IMR-90 (cell line): Measurements from ENCODE around the gene GCSH. TPM values are rescaled to one million over a fixed set of nuclear protein-coding genes. Genes with fewer than 3 reads are reported as not detected.

ENCODE experiments used
- ATAC-seq: fragments of 200-7000 bp; cut with Tn5 transposase; 2 replicates; pipeline ENCODE4 v1.9.1; 2020; ENCODE audit warnings: low read depth, mild to moderate bottlenecking, moderate library complexity
- BruUV-seq: library from RNA; stranded (reverse); fragments of 400-500 nt; replicated peaks from 2 replicates; lab custom pipeline; 2021; lab: Mats Ljungman, UMichigan
- CTCF ChIA-PET: fragments of 300-600 bp; formaldehyde crosslinking; extraction: SDS; loops from one replicate; lab custom pipeline; 2021; ENCODE audit warnings: antibody characterized with exemption; lab: Yijun Ruan, JAX
- POLR2A ChIA-PET: fragments of 300-600 bp; sonication (Branson Sonifier 250); formaldehyde crosslinking; loops from one replicate; lab custom pipeline; 2022; ENCODE audit warnings: antibody characterized with exemption; ENCODE audit not compliant: unreplicated experiment; lab: Charles Lee
- DNase-seq: peaks from one replicate; pipeline ENCODE4 v3.0.0; 2013
- H2AFZ ChIP-seq: replicated peaks from 2 replicates; pipeline ENCODE3; 2013; ENCODE audit warnings: low read length, mild to moderate bottlenecking; ENCODE audit not compliant: poor library complexity
- H2AK5ac ChIP-seq: 2 replicates; pipeline ENCODE4 v1.6.1; 2013; ENCODE audit warnings: low read depth, low read length, inconsistent platforms
- H2AK9ac ChIP-seq: replicated peaks from 2 replicates; pipeline ENCODE3; 2013; ENCODE audit warnings: mild to moderate bottlenecking, low read depth, low read length, moderate library complexity; ENCODE audit not compliant: poor library complexity
- H2BK120ac ChIP-seq: 2 replicates; pipeline ENCODE4 v1.6.1; 2013; ENCODE audit warnings: low read depth, low read length, inconsistent platforms
- H2BK15ac ChIP-seq: 3 replicates; pipeline ENCODE4 v1.6.1; 2013; ENCODE audit warnings: low read depth, low read length, inconsistent platforms
- H2BK20ac ChIP-seq: 2 replicates; pipeline ENCODE4 v1.6.1; 2013; ENCODE audit warnings: low read depth, mild to moderate bottlenecking, inconsistent platforms, low read length, moderate library complexity
- H2BK5ac ChIP-seq: 2 replicates; pipeline ENCODE4 v1.6.1; 2013; ENCODE audit warnings: mild to moderate bottlenecking, low read depth, low read length, inconsistent platforms; ENCODE audit not compliant: poor library complexity, severe bottlenecking
- H3K14ac ChIP-seq: replicated peaks from 2 replicates; pipeline ENCODE4 v1.6.1; 2013; ENCODE audit warnings: low read depth, low read length, inconsistent platforms
- H3K18ac ChIP-seq: 2 replicates; pipeline ENCODE4 v1.6.1; 2013; ENCODE audit warnings: low read depth, low read length, control low read depth
- H3K23ac ChIP-seq: 2 replicates; pipeline ENCODE4 v1.6.1; 2013; ENCODE audit warnings: low read depth, low read length, inconsistent platforms
- H3K27ac ChIP-seq: 2 replicates; pipeline ENCODE4 v1.5.1; 2013; ENCODE audit warnings: mild to moderate bottlenecking, control low read depth, low read length; ENCODE audit not compliant: insufficient read depth
- H3K27me3 ChIP-seq: 2 replicates; pipeline ENCODE4 v1.6.1; 2013; ENCODE audit warnings: low read length; ENCODE audit not compliant: control insufficient read depth, insufficient read depth
- H3K36me3 ChIP-seq: 2 replicates; pipeline ENCODE4 v1.6.1; 2013; ENCODE audit warnings: low read length, mixed read lengths; ENCODE audit not compliant: control insufficient read depth, insufficient read depth
- H3K4ac ChIP-seq: 2 replicates; pipeline ENCODE4 v1.6.1; 2013; ENCODE audit warnings: low read depth, low read length, inconsistent platforms
- H3K4me1 ChIP-seq: 2 replicates; pipeline ENCODE4 v1.6.1; 2013; ENCODE audit warnings: low read length, mixed read lengths; ENCODE audit not compliant: control insufficient read depth, insufficient read depth
- H3K4me2 ChIP-seq: 2 replicates; pipeline ENCODE4 v1.6.1; 2013; ENCODE audit warnings: low read depth, mild to moderate bottlenecking, control low read depth, low read length, moderate library complexity
- H3K4me3 ChIP-seq: 2 replicates; pipeline ENCODE4 v1.5.1; 2013; ENCODE audit warnings: low read depth, mild to moderate bottlenecking, control low read depth, low read length, moderate library complexity; ENCODE audit not compliant: insufficient read depth
- H3K56ac ChIP-seq: 2 replicates; pipeline ENCODE4 v1.6.1; 2013; ENCODE audit warnings: low read length, inconsistent platforms; ENCODE audit not compliant: insufficient read depth; ENCODE audit errors: extremely low read depth
- H3K79me1 ChIP-seq, 2 experiments: 2 replicates each; pipeline ENCODE4 v1.6.1; 2013; ENCODE audit warnings: low read length in 2 of 2, inconsistent platforms in 1 of 2, low read depth in 1 of 2
- H3K9ac ChIP-seq: 2 replicates; pipeline ENCODE4 v1.6.1; 2013; ENCODE audit warnings: low read depth, low read length, control low read depth
- H3K9me1 ChIP-seq: 2 replicates; pipeline ENCODE4 v1.6.1; 2013; ENCODE audit warnings: low read length, inconsistent platforms; ENCODE audit not compliant: insufficient read depth
- H3K9me3 ChIP-seq: 2 replicates; pipeline ENCODE4 v1.6.1; 2013; ENCODE audit warnings: low read length; ENCODE audit not compliant: control insufficient read depth, insufficient read depth
- H4K20me1 ChIP-seq: 2 replicates; pipeline ENCODE4 v1.6.1; 2013; ENCODE audit warnings: low read length, inconsistent platforms; ENCODE audit not compliant: insufficient read depth
- H4K5ac ChIP-seq: 2 replicates; pipeline ENCODE4 v1.6.1; 2013; ENCODE audit warnings: mild to moderate bottlenecking, low read depth, low read length, control low read depth
- H4K8ac ChIP-seq, 2 experiments: 2 replicates each; pipeline ENCODE4 v1.6.1; 2013; ENCODE audit warnings: low read depth in 2 of 2, low read length in 2 of 2, control low read depth in 1 of 2, inconsistent platforms in 1 of 2
- H4K91ac ChIP-seq: 2 replicates; pipeline ENCODE4 v1.6.1; 2013; ENCODE audit warnings: low read depth, low read length, inconsistent platforms; ENCODE audit not compliant: insufficient read depth
- NFE2L2 ChIP-seq: fragments of 150-350 bp; IDR thresholded peaks from 2 replicates; pipeline ENCODE4 v1.6.1; 2016; ENCODE audit warnings: low read depth, mild to moderate bottlenecking, low read length
- RFX5 ChIP-seq: IDR thresholded peaks from 2 replicates; pipeline ENCODE4 v1.8.0; 2012; ENCODE audit warnings: low read depth, mild to moderate bottlenecking, low read length, moderate library complexity
- WGBS, 2 experiments: methylation state at CpG; one replicate each; pipeline versions ENCODE4 v1.1.5 to v1.1.7; 2013; ENCODE audit warnings: missing lambda C conversion rate in 2 of 2; ENCODE audit not compliant: insufficient read length in 1 of 2; ENCODE audit errors: extremely low coverage in 2 of 2; 5-methylcytosine and 5-hydroxymethylcytosine counted together
- dilution Hi-C: fragments of 300-500 bp; cut with HindIII; formaldehyde crosslinking; loops from one replicate; pipeline ENCODE4 v1.14.3; 2018; ENCODE audit warnings: low sequenced_read_pairs; ENCODE audit not compliant: unreplicated experiment
- in situ Hi-C: fragments of 300-500 bp; cut with MboI; formaldehyde crosslinking; loops from 3 replicates; pipeline ENCODE4 v1.14.3; 2019; ENCODE audit warnings: low sequenced_read_pairs, inconsistent platforms, mixed read lengths
- intact Hi-C: fragments of 100-400 bp; cut with micrococcal nuclease; formaldehyde crosslinking; loops from 2 replicates; pipeline ENCODE4 v1.10.0; 2022
- polyA plus RNA-seq, 3 experiments: library from polyadenylated mRNA; depleted of rRNA; stranded (reverse); fragments of >200 nt; gene quantifications; 2 replicates each; pipeline ENCODE4 v1.2.3, GENCODE V29; 2012; ENCODE audit warnings: low replicate concordance in 1 of 3
- total RNA-seq: library from RNA; depleted of rRNA; stranded (reverse); fragments of >200 nt; gene quantifications from 2 replicates; pipeline ENCODE4 v1.2.3, GENCODE V29; 2012

Gene GCSH
- total and polyA plus RNA-seq, 2 of the 4 experiments (the other 2 are of a cell fraction) = 9.3 to 21.2 TPM

DNA sequence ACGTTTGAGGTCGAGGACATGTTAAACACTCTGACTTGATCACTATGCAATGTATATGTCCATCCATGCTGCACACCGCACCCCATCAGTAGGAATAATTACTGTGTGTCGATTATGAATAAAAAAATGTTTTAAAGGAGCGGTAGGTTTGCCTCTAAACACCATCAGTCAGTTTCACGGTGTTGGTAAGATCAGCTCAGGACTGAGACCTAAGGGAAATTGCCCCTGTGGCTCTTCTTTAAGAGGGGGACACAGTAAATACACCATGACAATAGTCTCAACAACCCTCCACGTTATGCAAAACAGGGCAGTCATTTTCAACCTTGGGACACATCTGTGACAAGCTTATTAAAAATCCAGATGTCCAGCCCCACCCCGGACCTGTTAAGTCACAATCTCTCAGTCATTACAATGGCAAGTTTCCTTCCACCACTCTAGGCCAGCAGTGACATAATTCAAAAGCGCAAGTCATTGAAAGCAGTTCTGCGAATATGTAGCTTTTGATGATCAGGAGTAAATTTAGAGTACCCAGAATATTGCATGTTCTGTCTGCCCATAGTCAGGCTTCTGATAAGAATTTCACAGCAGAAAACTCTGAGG, 59.3 kb downstream of the GCSH start:
- POLR2A ChIA-PET = no interaction called here
- intact Hi-C loops = loop anchor here (5.0 kb wide), 3 partner anchors 40 to 170 kb away; partner anchors contain the start of genes C16orf46 and GCSH
- peak overlapping the region; percentile 89 for H3K4me3 ChIP-seq
- BruUV-seq = no TSS peak
- WGBS, 2 experiments = 36% methylated on average over 1 of the region's 10 CpGs; no CpG with 5 or more reads in 1 of the 2 experiments
- peaks cover 16% of the 10 kb centered on the region; the same call in 1 of the 2 replicates for H3K9me1 ChIP-seq
- peak overlapping the region; percentile 2 for H3K27ac ChIP-seq
- H4K5ac ChIP-seq = no peak overlapping the region
- peak overlapping the region; percentile 49 for H2AK9ac ChIP-seq
- H2AK5ac ChIP-seq = peak overlapping the region; percentile 3; the same call in 1 of the 2 replicates
- peaks cover 8% of the 10 kb centered on the region for H3K36me3 ChIP-seq
- H2AFZ ChIP-seq = peak overlapping the region; percentile 93
- peak overlapping the region; percentile 94 for H3K4me2 ChIP-seq
- no peak overlapping the region for H2BK15ac ChIP-seq
- no peak overlapping the region for H3K56ac ChIP-seq
- H3K23ac ChIP-seq = peak overlapping the region; percentile 22
- ATAC-seq = no peak; the same call in 1 of the 2 replicates
- H3K4me1 ChIP-seq = peaks cover 2% of the 10 kb centered on the region; the same call in 1 of the 2 replicates
- no peak for TF ChIP-seq RFX5
- peak; percentile 66 for TF ChIP-seq NFE2L2
- H4K91ac ChIP-seq = no peak overlapping the region
- no peak overlapping the region for H2BK120ac ChIP-seq
- peak overlapping the region; percentile 79 for H3K9ac ChIP-seq
- CTCF ChIA-PET = interaction anchor here (0.7 to 1.3 kb wide), 3 partner anchors 10 to 426 kb away, joined by 3 to 6 read pairs (median 3); no protein-coding TSS in a partner anchor
- H3K27me3 ChIP-seq = no peaks in the 10 kb centered on the region
- H3K9me3 ChIP-seq = no peaks in the 10 kb centered on the region
- no peak for DNase-seq
- dilution Hi-C loops = no loop called here
- H2BK20ac ChIP-seq = no peak overlapping the region
- H3K79me1 ChIP-seq = peaks cover 35 to 38% of the 10 kb centered on the region in 2 experiments
- no peak overlapping the region for H3K4ac ChIP-seq
- H3K18ac ChIP-seq = no peak overlapping the region
- in situ Hi-C loops = loop anchor here (25.0 kb wide), 1 partner anchor 700 kb away; no protein-coding TSS in a partner anchor
- peak overlapping the region in 1 of 2 experiments; percentile 22; a peak in 2 of 4 replicates for H4K8ac ChIP-seq
- no peak overlapping the region for H2BK5ac ChIP-seq
- peaks cover 9% of the 10 kb centered on the region; the same call in 1 of the 2 replicates for H4K20me1 ChIP-seq
- peak overlapping the region; percentile 1; the same call in 1 of the 2 replicates for H3K14ac ChIP-seq
